NCI-H69 (cell line): Measurements from ENCODE around the gene CFAP92.

Experiments used
- DNase-seq: peaks from one replicate; lab custom pipeline; 2025; lab: John Stamatoyannopoulos, UW

CFAP92 gene

GRCh38 chr3:128983293-128984069, 10.4 kb downstream of the CFAP92 start:
- peak; percentile 4 for DNase-seq

DNA sequence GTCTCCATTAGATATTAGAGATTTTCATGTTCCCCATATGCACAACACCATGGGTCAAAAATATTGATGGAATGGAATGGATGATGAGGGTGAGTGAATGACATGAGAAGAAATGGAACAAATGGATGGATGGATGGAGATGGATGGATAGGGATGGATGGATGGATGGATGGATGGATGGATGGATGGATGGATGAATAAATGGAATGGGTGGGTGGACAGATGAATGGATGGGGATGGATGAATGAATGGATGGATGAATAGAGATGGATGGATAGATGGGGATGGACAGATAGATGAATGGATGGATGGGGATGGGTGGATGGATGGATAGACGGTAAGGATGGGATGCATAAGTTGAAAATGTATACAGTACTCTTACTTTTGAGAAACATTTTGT, 18.6 kb downstream of the CFAP92 start:
- DNase-seq = no peak

DNA sequence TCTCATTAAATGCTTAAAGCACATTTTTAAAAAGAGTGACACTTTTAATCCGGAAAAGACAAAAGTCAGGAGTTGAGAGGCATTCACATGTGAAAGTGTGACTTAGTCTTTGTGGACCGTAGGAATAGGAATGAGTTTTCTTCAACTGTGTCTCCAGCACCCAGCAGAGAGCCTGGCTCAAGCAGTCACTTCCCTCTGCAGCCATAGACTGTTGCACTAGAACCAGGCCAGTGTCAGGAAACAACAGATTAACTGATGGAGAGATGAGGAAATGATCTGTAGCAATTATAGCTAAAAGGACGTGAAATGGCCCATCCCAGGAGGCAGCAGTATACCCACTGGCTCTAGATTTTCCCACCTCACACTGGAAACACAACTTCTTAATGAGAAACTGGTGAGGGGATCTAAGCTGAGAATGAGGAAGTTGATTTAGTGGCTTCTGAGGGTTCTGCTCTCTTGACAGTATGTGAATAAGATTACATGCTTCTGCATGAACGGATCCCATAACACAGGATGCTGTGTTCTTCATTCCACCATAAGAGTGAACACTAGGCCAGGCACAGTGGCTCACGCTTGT, 19.8 kb downstream of the CFAP92 start:
- DNase-seq = no peak

- DNase-seq = no peak
Observed at GRCh38 chr3:128971421-128972100, 22.3 kb downstream of the CFAP92 start.

DNA sequence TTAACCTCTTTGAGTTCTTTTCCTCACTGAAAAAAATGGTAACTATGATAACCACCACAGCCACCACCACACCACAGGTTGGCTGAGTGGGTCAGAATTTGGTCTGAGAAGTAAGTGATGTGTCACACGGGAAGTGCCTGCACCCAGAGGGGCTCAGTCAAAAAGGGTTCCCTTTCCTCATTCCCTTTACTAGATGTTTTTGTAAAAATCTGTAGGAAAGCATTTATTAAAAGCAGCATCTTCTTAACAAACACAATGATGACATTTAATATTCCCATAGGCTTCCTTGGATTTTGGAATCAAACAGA, 23.2 kb downstream of the CFAP92 start:
- DNase-seq = no peak

- peak; percentile 44 for DNase-seq
Observed at GRCh38 chr3:128969993-128970739, 23.7 kb downstream of the CFAP92 start.

- DNase-seq = no peak
Observed at GRCh38 chr3:128967748-128968355, 26.0 kb downstream of the CFAP92 start.

GRCh38 chr3:128965818-128966217, 28.1 kb downstream of the CFAP92 start:
- no peak for DNase-seq

GRCh38 chr3:128965280-128965679, 28.6 kb downstream of the CFAP92 start:
- no peak for DNase-seq

DNA sequence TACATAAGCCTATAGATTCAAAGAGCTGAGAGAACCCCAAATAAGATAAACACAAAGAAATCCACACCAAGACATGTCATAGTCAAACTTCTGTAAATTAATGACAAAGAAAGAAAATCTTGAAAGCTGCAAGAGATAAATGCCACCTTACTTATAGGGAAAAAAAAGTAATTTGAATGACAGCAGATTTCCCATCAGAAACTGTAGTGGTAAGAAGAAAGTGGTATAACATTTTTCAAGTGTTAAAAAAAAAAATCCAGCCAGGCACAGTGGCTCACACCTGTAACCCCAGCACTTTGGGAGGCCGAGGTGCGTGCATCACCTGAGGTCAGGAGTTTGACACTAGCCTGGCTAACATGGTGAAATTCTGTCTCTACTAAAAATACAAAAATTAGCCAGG, 37.4 kb downstream of the CFAP92 start:
- no peak for DNase-seq

DNA sequence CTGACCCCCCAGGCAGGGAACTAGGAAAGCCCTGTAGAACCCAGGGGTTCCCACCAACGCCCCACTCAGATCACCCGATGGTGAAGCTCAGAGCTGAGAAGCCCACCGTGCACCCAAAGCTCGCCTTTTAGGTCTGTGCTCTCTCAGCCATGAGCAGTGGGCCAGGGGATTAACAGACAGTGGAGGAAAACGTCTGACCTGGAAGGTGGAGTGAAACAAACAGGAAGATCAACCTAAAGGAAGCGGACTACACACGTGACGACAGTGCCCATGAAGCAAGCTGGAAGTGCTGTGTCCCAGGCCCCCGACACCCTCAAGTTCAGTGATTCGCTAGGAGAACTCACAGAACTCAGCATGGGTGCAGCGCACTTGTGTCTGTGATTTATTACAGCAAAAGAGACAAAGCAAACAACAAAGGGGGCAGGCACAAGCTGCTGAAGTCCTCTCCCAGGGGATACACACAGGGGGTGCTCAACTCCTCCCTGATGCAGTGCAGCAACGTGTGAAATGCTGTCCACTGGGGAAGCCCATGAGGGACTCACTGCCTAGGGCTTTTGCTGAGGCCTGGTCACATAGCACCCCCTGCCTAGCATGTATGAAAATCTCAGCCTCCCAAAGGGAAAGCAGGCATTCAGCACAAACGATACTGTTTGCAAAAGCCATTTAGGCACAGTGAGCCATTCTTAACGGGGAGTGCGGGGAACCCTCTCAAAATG, 43.5 kb downstream of the CFAP92 start:
- peak; percentile 66 for DNase-seq

GRCh38 chr3:128949158-128949557, 44.7 kb downstream of the CFAP92 start:
- no peak for DNase-seq

DNA sequence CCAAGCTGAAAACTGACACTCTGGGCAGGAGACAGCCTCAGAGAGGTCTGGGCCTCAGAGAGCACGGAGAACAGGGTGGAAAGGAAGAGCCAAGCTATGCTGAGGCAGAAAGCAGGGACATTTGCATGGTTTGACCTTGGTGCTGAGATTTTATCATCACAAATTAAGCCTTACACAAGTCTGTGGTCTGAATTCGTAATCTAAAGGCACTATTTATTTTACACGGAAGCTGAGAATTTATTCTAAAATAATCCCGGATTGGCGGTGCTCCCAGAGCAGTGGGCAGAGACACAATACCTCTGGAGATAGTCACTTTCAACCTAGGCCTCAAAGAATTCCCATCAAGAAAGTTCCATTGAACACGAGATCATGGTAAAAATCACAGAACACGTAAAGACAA, 47.5 kb downstream of the CFAP92 start:
- no peak for DNase-seq

GRCh38 chr3:128945878-128946175, 48.0 kb downstream of the CFAP92 start:
- no peak for DNase-seq

GRCh38 chr3:128945041-128945877, 48.6 kb downstream of the CFAP92 start:
- no peak for DNase-seq

- DNase-seq = no peak
Observed at GRCh38 chr3:128942161-128942952, 51.5 kb downstream of the CFAP92 start.

- DNase-seq = no peak
Observed at GRCh38 chr3:128940252-128940651, 53.6 kb downstream of the CFAP92 start.

GRCh38 chr3:128936341-128936740, 57.5 kb downstream of the CFAP92 start:
- no peak for DNase-seq

DNA sequence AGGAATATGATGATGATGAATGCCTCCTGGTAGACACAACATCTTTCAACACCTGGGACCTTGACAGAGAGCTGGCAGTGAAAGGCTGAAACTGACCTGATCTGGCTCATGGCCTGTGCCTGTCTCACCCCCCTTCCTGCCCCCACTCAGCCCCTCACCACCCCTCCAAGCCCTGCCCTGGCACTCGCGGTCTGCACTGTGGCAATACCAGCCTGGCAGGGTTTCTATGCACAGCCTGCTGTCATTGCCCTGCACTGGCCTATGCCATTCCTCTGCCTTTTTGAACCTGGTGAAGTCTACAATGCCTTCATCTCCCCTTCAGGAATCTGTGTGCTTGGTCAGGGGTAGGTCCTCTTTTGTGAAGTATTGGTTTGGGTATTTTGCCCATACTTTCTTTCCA, 58.0 kb downstream of the CFAP92 start:
- DNase-seq = no peak

- DNase-seq = no peak
Observed at GRCh38 chr3:128933922-128934253, 60.0 kb downstream of the CFAP92 start.
